ENCODE results near the gene UBE2E2.

The UBE2E2 gene

GRCh38 chr3:23209747-23210487 is 6.8 kb downstream of the UBE2E2 start:
- 100% methylated on average over 1 of the region's 4 CpGs for WGBS (ENCODE audit: insufficient coverage, insufficient read length)
- no peak overlapping the region for H3K27ac ChIP-seq (ENCODE audit: low read length)
- no peak for DNase-seq (ENCODE audit: low read depth, low spot score)
- no peaks in the 10 kb centered on the region for H3K4me1 ChIP-seq (ENCODE audit: control insufficient read depth, insufficient read depth, low read length)
- H3K27me3 ChIP-seq (ENCODE audit: control insufficient read depth, insufficient read depth, low read length) = no peaks in the 10 kb centered on the region
- H3K9me3 ChIP-seq (ENCODE audit: control insufficient read depth, insufficient read depth, low read length) = no peaks in the 10 kb centered on the region
- H3K4me3 ChIP-seq (ENCODE audit: low read length) = no peak overlapping the region
- no peaks in the 10 kb centered on the region for H3K36me3 ChIP-seq (ENCODE audit: control insufficient read depth, insufficient read depth, low read length)

- DNase-seq (ENCODE audit: low read depth, low spot score) = no peak
- Histone ChIP-seq H3K36me3 (ENCODE audit: control insufficient read depth, insufficient read depth, low read length) (no peaks in the 10 kb centered on the region), H3K9me3 (ENCODE audit: control insufficient read depth, insufficient read depth, low read length) (no peaks in the 10 kb centered on the region), H3K27ac (ENCODE audit: low read length) (no peak overlapping the region), H3K4me1 (ENCODE audit: control insufficient read depth, insufficient read depth, low read length) (no peaks in the 10 kb centered on the region), H3K4me3 (ENCODE audit: low read length) (no peak overlapping the region), H3K27me3 (ENCODE audit: control insufficient read depth, insufficient read depth, low read length) (no peaks in the 10 kb centered on the region)
- WGBS (ENCODE audit: insufficient coverage, insufficient read length) = no CpG with 5 or more reads among the region's 2 CpGs
Observed at GRCh38 chr3:23213813-23214212, 10.7 kb downstream of the UBE2E2 start.

DNA sequence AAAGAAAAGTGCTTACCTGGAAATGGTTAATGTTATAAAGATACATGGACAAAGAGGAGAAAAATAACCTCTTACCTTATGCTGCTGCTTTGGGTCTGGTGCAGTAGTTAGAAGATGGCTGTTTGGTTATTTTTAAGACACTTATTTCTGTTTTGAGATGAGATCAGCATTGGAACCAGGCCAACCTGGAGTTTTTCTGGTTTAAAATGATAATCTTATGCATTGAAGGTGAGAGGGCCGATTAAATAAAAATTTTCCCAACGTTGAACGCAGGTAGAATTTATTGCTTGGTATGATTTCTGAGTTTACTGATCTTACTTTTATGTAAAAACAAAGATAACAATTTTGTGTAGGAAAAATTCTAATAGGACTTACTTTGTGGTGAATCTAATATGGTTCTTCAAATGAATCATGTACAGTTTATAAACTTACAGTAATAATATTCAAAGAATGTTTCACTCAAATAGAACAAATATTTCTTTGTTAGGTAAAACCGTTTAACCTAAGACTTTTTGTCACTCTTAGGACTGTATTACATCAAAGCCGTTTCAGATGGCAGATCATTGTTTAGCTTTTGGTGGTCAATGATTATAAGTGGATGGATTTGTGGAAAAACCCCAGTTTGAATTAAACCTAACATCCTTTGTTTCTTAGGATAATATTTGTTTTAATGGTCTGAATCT is 14.9 kb downstream of the UBE2E2 start:
- H3K27ac ChIP-seq (ENCODE audit: low read length) = no peak overlapping the region
- WGBS (ENCODE audit: insufficient coverage, insufficient read length) = no CpG with 5 or more reads among the region's 5 CpGs
- H3K36me3 ChIP-seq (ENCODE audit: control insufficient read depth, insufficient read depth, low read length) = no peaks in the 10 kb centered on the region
- no peaks in the 10 kb centered on the region for H3K9me3 ChIP-seq (ENCODE audit: control insufficient read depth, insufficient read depth, low read length)
- no peaks in the 10 kb centered on the region for H3K27me3 ChIP-seq (ENCODE audit: control insufficient read depth, insufficient read depth, low read length)
- H3K4me3 ChIP-seq (ENCODE audit: low read length) = no peak overlapping the region
- DNase-seq (ENCODE audit: low read depth, low spot score) = no peak
- no peaks in the 10 kb centered on the region for H3K4me1 ChIP-seq (ENCODE audit: control insufficient read depth, insufficient read depth, low read length)

GRCh38 chr3:23219117-23219516 is 16.0 kb downstream of the UBE2E2 start:
- DNase-seq (ENCODE audit: low read depth, low spot score) = no peak
- WGBS (ENCODE audit: insufficient coverage, insufficient read length) = no CpG with 5 or more reads among the region's 2 CpGs

GRCh38 chr3:23219552-23219951 is 16.4 kb downstream of the UBE2E2 start:
- Histone ChIP-seq H3K4me1 (ENCODE audit: control insufficient read depth, insufficient read depth, low read length) (no peaks in the 10 kb centered on the region), H3K27ac (ENCODE audit: low read length) (no peak overlapping the region)

More at GRCh38 chr3:23219117-23219516, 16.0 kb downstream of the UBE2E2 start:
- Histone ChIP-seq H3K9me3 (ENCODE audit: control insufficient read depth, insufficient read depth, low read length) (no peaks in the 10 kb centered on the region), H3K27me3 (ENCODE audit: control insufficient read depth, insufficient read depth, low read length) (no peaks in the 10 kb centered on the region), H3K27ac (ENCODE audit: low read length) (no peak overlapping the region), H3K36me3 (ENCODE audit: control insufficient read depth, insufficient read depth, low read length) (no peaks in the 10 kb centered on the region), H3K4me3 (ENCODE audit: low read length) (no peak overlapping the region), H3K4me1 (ENCODE audit: control insufficient read depth, insufficient read depth, low read length) (no peaks in the 10 kb centered on the region)

GRCh38 chr3:23221136-23221535 is 18.0 kb downstream of the UBE2E2 start:
- H3K36me3 ChIP-seq (ENCODE audit: control insufficient read depth, insufficient read depth, low read length) = no peaks in the 10 kb centered on the region
- H3K27ac ChIP-seq (ENCODE audit: low read length) = no peak overlapping the region
- no peak overlapping the region for H3K4me3 ChIP-seq (ENCODE audit: low read length)
- H3K27me3 ChIP-seq (ENCODE audit: control insufficient read depth, insufficient read depth, low read length) = no peaks in the 10 kb centered on the region
- WGBS (ENCODE audit: insufficient coverage, insufficient read length) = no CpG with 5 or more reads among the region's 3 CpGs
- H3K9me3 ChIP-seq (ENCODE audit: control insufficient read depth, insufficient read depth, low read length) = no peaks in the 10 kb centered on the region
- DNase-seq (ENCODE audit: low read depth, low spot score) = no peak
- H3K4me1 ChIP-seq (ENCODE audit: control insufficient read depth, insufficient read depth, low read length) = no peaks in the 10 kb centered on the region

More at GRCh38 chr3:23219552-23219951, 16.4 kb downstream of the UBE2E2 start:
- H3K36me3 ChIP-seq (ENCODE audit: control insufficient read depth, insufficient read depth, low read length) = no peaks in the 10 kb centered on the region
- no peaks in the 10 kb centered on the region for H3K27me3 ChIP-seq (ENCODE audit: control insufficient read depth, insufficient read depth, low read length)
- H3K4me3 ChIP-seq (ENCODE audit: low read length) = no peak overlapping the region
- no peak for DNase-seq (ENCODE audit: low read depth, low spot score)
- no peaks in the 10 kb centered on the region for H3K9me3 ChIP-seq (ENCODE audit: control insufficient read depth, insufficient read depth, low read length)
- no CpG with 5 or more reads among the region's 2 CpGs for WGBS (ENCODE audit: insufficient coverage, insufficient read length)

GRCh38 chr3:23232016-23232415 is 28.9 kb downstream of the UBE2E2 start:
- Histone ChIP-seq H3K27ac (ENCODE audit: low read length) (no peak overlapping the region), H3K4me1 (ENCODE audit: control insufficient read depth, insufficient read depth, low read length) (no peaks in the 10 kb centered on the region; the same call in 1 of the 2 replicates), H3K9me3 (ENCODE audit: control insufficient read depth, insufficient read depth, low read length) (no peaks in the 10 kb centered on the region), H3K36me3 (ENCODE audit: control insufficient read depth, insufficient read depth, low read length) (no peaks in the 10 kb centered on the region), H3K4me3 (ENCODE audit: low read length) (no peak overlapping the region), H3K27me3 (ENCODE audit: control insufficient read depth, insufficient read depth, low read length) (no peaks in the 10 kb centered on the region)
- no peak for DNase-seq (ENCODE audit: low read depth, low spot score)
- no CpG with 5 or more reads among the region's 3 CpGs for WGBS (ENCODE audit: insufficient coverage, insufficient read length)

DNA sequence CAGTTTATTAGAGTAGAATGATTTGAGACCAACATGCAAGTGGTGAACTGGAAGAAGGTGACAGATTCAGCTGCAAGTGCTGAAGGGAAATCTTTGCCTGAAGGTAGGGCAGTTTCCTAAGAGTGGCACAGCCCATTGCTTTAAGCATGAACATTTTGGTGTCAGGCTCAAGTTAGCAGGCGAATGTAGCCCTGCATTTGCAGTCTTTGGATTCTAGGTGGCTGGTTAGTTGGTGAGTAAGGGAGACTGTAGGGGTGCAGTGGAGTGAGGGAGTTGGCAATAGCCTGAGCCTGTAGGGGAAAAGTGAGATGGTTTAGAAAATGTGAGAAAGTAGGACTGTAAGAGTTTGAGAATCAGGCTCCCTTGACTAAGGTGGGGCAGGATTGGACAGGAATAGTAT is 29.7 kb downstream of the UBE2E2 start:
- Histone ChIP-seq H3K4me1 (ENCODE audit: control insufficient read depth, insufficient read depth, low read length) (no peaks in the 10 kb centered on the region; the same call in 1 of the 2 replicates), H3K4me3 (ENCODE audit: low read length) (no peak overlapping the region), H3K27ac (ENCODE audit: low read length) (no peak overlapping the region), H3K36me3 (ENCODE audit: control insufficient read depth, insufficient read depth, low read length) (no peaks in the 10 kb centered on the region), H3K27me3 (ENCODE audit: control insufficient read depth, insufficient read depth, low read length) (no peaks in the 10 kb centered on the region), H3K9me3 (ENCODE audit: control insufficient read depth, insufficient read depth, low read length) (no peaks in the 10 kb centered on the region)
- no peak for DNase-seq (ENCODE audit: low read depth, low spot score)
- no CpG with 5 or more reads among the region's 1 CpG for WGBS (ENCODE audit: insufficient coverage, insufficient read length)

GRCh38 chr3:23235264-23235663 is 32.1 kb downstream of the UBE2E2 start:
- Histone ChIP-seq H3K9me3 (ENCODE audit: control insufficient read depth, insufficient read depth, low read length) (no peaks in the 10 kb centered on the region), H3K4me3 (ENCODE audit: low read length) (no peak overlapping the region), H3K36me3 (ENCODE audit: control insufficient read depth, insufficient read depth, low read length) (no peaks in the 10 kb centered on the region), H3K27me3 (ENCODE audit: control insufficient read depth, insufficient read depth, low read length) (no peaks in the 10 kb centered on the region), H3K27ac (ENCODE audit: low read length) (no peak overlapping the region), H3K4me1 (ENCODE audit: control insufficient read depth, insufficient read depth, low read length) (no peaks in the 10 kb centered on the region; the same call in 1 of the 2 replicates)
- no peak for DNase-seq (ENCODE audit: low read depth, low spot score)
- no CpG with 5 or more reads among the region's 1 CpG for WGBS (ENCODE audit: insufficient coverage, insufficient read length)

- no CpG with 5 or more reads among the region's 6 CpGs for WGBS (ENCODE audit: insufficient coverage, insufficient read length)
- no peak for DNase-seq (ENCODE audit: low read depth, low spot score)
Observed at GRCh38 chr3:23236890-23237289, 33.8 kb downstream of the UBE2E2 start.

More at GRCh38 chr3:23236890-23237289, 33.8 kb downstream of the UBE2E2 start:
- H3K9me3 ChIP-seq (ENCODE audit: control insufficient read depth, insufficient read depth, low read length) = no peaks in the 10 kb centered on the region
- H3K36me3 ChIP-seq (ENCODE audit: control insufficient read depth, insufficient read depth, low read length) = no peaks in the 10 kb centered on the region
- H3K4me3 ChIP-seq (ENCODE audit: low read length) = no peak overlapping the region
- H3K27ac ChIP-seq (ENCODE audit: low read length) = no peak overlapping the region
- no peaks in the 10 kb centered on the region; the same call in 1 of the 2 replicates for H3K4me1 ChIP-seq (ENCODE audit: control insufficient read depth, insufficient read depth, low read length)
- no peaks in the 10 kb centered on the region for H3K27me3 ChIP-seq (ENCODE audit: control insufficient read depth, insufficient read depth, low read length)
